Stimulated activated CD4-positive, alpha-beta T cell treated with anti-CD3 and anti-CD28 coated beads, Interleukin-4, amount 100 ng/mL, for 48 hours (primary cell): ENCODE data around the gene FRRS1L.
A peak's percentile ranks its signal among the peaks of the same experiment; 100 is the strongest.
"Not testable (repeated sequence)": the region's sequence is repeated elsewhere in the genome, so short reads cannot be mapped to it uniquely, and the experiment has no call there.

Experiments
- DNase-seq, 2 donors: peaks; one replicate each; pipeline ENCODE4 v3.0.0-alpha.2; 2020; ENCODE audit warnings: low read depth in 2 of 2

Gene FRRS1L

DNA sequence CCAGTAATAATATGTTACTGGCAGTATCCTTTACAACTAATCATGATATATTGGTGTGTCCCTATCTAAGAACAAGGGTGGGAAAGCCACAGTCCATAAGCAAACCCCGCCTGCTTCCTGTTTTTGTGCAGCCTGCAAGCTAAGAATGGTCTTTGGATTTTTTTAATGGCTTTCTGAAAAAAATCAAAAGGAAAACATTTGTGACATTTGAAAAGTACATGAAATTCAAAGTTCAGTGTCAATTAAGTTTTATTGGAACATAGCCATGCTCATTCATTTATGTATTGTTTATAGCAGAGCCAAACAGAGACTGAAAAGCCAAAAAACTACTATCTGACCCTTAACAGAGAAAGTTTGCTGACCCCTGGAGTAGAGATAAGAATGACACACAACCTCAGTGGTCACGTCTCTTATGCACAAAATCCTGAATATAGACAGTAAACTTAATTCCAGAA is 34.5 kb downstream of the FRRS1L start:
- DNase-seq = no peak

DNA sequence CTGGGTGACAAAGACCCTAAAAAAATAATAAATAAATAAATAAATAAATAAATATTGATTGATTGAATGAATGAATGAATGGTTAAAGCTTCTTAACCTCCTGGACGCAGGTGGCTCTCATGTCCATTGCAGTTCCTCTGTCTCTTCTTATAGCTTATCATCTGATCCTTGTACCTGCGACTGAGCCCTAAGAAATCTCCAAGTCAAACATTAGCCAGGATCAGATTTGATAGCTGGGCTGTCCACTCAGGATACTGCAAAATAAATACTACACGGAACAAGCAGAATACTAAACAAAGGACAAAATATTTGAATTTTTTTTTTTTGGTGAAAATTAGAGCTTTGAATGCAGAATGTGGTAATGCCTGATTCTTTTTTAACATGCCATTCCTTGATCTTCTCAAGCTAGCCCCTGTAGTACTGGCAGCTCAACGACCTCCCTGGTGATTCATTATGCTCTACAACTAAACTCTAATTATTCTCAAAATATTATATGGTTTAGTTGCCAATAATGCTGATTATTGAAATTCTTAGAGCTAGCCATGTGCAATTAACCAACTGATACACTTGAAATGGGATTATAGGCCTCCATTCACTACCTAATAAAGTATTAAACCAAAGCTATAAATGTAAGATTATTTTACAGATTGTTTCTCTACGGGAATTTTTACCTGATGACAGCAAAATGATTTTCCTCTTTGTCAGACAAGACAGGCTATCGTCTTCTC is 37.4 kb downstream of the FRRS1L start:
- no peak for DNase-seq

DNA sequence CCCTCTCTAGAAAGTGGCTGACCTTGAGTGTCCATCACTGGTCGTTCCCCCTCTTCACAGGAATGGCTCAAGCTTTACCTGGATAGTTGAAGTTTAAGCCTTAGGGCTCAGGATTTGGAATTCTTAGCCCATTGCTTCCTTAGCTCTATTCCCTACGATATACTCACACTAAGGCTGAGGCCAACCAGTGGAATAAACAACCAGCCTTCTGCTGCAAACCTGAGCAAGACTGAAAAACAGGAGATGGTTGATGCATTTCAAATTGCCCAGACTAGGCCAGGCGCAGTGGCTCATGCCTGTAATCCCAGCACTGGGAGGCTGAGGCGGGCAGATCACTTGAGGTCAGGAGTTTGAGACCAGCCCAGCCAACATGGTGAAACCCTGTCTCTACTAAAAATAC is 40.4 kb downstream of the FRRS1L start:
- DNase-seq = not testable (repeated sequence)

DNA sequence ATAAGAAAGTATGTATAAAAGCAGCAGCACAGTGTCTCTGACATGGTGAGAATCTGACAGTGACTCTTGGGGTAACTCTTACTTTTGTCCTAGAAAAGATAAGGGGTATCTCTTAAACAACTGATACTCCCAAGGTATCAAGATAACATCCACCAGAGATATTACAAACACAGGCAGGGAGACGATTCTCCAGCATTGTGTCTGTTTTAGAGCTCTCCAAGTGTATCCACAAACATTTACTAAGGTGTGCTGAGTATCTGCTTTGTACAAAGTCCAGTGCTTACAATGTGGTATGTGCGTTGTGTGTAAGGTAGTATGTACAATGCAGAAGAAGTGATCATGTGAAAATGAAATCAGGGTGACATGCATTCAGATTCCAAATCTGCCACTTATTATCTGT is 42.9 kb downstream of the FRRS1L start:
- no peak for DNase-seq

DNA sequence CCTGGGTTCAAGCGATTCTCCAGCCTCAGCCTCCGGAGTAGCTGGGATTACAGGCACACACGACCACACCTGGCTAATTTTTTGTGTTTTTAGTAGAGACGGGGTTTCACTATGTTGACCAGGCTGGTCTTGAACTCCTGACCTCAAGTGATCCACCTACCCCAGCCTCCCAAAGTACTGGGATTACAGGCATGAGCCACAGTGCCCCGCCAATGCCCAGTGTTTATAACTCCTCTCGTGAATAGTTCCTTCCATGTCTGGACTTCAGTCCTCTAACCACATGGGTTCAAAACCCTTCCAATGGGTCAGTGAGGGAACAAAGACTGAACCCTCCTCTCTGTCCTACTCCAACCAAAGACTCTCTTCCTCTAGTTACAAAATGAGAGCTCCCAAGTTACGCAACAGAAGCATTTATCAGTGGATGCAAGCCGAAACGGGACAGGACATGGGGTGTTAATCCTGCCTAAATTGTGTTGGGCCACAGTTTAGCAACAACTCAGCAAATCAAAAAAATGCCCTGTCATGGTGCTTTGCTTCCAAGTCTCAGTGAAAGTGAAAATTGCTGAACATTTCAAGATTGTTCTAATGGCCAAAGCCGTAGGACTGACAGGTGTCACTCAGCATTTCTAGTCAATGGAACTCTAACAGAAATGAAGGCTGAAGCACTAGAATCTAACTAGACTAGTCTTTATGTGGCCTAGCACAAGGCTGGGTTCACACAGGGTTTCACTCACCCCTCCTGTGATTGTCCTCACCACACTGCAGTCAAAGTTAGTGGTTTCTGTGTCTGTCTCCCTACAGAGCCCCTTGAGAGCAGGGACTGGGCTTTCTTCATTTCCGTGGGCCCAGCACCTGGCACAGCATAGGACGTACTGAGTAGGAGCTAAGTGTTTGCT is 44.1 kb downstream of the FRRS1L start:
- no peak for DNase-seq

DNA sequence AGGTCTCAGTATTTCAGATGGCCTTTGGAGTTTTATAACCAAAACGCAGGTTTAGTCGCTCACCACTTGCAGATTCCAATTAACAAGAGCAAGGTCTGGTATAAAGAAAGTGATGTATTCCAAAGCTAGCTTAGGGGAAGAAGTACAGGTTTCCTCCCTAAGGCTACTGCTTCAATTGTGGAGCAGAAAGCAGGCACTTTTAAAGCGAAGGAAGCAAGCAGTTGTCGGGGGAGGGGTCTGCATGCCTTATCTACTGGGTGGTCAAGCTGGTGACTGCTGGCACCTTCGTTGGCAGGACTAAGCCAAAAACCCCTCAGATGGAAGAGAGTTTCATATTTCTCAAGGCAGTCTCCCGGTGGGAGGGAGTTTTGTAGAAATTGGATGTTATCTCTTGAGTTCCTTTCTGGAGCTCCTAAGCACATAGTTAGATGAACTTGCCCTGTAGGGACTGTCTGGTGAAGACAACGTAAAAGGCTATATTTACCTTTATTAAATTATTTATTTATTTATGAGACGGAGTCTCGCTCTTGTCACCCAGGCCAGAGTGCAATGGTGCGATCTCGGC is 45.7 kb downstream of the FRRS1L start:
- no peak for DNase-seq

DNA sequence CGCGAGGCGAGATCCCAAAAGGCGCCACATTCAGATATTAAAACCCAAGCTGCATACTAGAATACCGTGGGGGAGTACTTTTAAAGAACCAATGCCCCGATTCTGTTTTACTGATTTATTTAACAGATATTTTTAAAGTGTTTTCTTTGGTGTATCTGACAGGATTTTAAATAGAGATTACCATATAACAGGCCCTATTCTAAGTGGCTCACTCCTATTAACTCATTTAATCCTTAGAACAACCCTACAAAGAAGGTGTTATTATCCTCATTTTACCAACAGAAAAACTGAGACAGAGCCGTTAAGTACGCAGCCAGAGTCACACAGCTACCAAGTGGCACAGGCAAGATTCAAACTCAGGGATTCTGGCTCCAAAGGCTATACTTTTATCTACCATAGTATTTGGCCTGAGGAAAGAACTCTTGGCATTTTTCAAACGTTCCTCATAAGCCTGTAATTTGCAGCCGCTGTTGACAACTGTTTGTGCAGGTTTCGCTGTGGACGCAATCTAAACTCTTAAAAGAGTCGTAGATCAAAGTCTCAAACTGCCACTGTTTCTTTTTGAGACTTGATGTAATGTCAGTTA is 46.8 kb downstream of the FRRS1L start:
- DNase-seq = no peak

DNA sequence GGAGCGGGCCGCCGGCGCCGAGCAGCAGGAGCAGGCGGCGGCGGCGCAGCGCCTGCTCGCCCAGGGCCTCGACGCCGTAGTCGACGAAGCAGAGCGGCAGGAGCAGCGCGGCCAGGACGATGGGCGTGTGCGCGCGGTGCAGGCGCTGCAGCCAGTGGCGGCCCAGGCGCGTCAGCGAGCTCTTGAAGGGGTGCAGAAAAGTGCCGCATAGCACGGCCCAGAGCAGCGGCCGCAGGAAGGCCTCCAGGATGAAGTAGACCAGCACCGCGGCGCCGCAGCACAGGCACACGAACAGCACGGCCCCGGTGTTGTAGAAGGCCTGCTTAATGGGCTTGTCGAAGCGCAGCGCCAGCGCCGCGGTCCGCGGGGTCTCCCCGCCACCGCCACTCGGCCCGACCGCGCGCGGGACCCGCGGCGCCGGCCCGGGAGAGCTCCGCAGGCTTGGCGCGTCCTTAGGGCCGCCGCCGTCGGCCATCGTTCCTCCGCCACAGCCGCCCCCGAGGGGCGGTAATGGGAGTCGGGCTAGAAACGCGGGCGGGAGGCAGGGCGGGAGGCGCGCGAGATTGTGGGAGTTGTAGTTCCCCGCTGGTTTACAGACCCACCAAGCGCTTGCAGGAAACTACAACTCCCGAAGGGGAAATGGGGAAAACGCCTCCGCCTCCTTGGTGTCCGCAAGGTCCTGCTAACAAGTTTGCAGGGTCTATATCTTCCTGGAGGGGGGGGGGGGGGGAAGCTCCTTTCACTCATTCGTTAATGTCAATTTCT is 47.4 kb downstream of the FRRS1L start, which contains the start of gene TMEM245:
Gene TMEM245, minus strand, starts transcription at position 509 of the 765 bp plus-strand sequence. Its CDS starts 34 bp downstream, at position 475.
- DNase-seq = peak; percentile 87 to 95

DNA sequence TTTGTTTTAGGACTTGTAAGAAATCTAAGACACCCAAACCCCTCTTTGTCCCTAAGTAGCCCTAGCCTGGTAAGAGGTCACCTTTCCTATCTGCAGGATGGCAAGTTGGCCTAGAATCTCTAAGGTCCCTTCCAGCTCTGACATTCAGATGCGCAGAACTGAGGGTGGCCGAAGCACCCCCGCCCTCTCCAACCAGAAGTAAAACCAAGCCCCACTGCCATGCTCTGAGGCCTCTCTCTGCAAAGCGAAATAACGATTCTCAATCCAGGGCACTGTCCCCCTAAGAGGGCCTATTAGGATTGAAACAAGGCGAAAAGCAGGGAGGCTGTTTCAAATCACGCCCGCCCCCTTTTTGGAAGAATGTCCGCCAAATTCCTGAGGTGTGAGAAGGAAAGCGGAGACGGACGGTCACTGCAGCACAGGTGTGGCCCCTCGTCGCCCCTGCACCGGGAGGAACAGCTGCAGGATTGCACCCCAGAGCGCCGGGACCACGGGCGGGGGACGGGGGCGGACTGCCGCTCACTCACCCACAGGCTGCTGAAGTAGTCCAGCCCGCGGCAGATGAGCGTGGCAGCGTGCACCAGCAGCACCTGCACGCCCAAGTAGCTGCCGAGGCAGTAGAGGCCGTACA is 48.1 kb downstream of the FRRS1L start:
- DNase-seq = no peak

DNA sequence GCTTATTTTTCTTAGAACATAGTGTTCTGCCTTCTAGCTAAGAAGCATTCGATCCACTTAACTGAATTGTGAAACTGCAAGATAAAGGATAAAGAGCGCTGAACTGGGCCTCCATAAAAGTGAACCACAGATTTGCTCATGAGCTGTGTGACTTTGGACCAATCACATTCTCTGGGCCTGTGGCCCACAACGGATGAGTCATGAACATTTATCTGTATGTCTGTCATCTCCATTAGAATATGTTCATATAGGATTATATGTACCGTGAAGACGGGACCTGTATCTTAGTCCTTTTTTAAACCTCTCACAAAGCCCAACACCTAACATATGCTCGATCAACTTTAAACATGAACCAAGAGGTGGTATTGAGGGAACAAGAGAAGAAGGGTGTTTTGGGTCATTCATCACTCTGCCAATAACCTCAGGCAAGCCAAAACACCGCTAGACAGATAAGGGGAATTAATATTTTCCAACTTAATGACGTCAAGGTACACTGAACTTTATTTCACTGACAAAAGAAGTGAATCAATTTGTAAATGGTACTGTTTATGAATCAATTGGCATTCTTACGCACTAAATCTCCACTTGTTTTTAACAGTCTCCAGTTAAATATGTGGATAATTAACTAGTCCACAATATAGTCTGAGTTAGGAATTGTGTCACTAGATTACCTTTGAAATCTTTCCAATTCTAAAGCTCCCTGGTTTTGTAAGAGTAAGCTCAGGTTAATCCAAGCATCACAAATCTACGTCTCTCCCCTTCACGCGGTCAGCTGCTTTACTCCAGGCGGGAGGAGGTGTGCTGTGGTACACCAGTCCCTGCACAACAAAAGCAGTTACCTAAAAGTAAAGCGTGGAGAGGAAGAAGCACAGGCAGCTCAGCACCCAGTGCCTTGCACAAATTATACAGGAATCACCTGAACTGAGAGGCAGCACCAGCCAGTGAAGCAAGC is 48.9 kb downstream of the FRRS1L start:
- peak in 1 of 2 donors; percentile 32 for DNase-seq

DNA sequence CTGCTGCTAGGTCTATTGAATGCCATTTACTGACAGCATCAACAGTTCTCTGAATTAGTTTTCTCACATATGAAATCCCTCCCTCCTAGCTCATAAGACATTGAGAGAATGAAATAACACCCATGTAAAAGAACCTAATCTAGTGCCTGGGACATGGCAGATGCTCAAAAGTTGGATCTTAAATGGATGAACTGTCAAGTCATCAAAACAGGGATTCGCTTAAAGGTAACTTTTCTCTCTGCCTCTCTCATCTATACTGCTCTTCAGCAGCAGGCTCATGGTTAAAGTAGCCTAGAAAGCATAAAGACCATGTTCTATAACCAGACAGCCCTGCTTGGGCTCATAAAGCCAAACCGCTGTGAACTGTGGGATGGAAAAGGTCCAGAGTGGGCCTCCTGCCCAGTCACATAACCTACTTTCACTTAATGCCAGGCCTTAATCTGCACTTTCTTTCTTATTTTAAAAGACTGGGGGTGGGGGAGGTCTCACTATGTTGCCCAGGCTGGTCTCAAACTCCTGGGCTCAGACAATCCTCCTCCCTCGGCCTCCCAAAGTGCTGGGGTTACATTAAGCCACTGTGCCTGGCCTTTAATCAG is 51.0 kb downstream of the FRRS1L start:
- DNase-seq = no peak

DNA sequence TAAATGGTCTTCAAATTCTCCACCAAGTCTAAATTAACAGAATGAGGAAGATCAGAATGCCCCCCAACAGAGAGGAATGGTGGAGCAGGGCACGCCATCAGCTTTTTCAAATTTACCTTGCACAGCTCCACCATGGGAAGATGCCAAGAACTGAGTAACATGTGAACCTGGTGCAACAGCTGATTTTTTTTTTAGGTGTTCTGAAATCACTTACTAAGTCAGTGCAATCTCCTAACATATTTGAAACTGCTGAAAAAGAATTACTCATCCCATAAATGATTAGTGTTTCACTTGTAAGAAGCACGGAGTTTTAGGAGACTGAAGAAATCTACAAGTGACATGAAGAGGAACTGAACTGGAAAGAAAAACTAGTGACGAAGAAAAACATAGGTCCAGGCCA is 52.4 kb downstream of the FRRS1L start:
- DNase-seq = no peak

DNA sequence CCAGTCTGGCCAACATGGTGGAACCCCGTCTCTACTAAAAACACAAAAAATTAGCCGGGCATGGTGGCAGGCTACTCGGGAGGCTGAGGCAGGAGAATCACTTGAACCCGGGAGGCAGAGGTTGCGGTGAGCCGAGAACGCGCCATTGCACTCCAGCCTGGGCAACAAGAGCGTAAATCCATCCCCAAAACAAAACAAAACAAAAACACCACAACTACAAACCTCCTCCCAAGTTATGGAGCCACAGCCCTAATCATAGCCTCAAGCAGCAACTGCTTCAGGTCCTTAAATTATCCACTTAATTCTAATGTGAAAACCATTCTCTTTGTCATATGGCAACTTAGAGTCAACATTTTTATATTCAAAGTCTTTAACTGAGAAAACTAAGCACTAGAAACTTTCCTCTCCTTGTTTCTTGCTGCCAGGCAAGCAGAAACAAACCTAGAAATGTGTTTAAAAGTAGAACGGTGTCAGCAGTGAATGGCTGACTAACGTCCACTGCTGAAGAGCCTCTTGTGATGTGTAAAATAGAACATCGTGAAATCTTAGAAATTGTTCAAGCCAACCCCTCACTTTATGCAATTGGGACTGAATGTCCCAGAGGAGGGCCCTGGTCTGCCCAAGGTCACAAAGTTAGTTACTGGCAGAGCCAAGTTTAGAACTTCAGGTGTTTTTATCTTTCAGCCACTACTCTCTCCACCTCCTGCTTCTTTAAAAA is 53.0 kb downstream of the FRRS1L start:
- DNase-seq = no peak

DNA sequence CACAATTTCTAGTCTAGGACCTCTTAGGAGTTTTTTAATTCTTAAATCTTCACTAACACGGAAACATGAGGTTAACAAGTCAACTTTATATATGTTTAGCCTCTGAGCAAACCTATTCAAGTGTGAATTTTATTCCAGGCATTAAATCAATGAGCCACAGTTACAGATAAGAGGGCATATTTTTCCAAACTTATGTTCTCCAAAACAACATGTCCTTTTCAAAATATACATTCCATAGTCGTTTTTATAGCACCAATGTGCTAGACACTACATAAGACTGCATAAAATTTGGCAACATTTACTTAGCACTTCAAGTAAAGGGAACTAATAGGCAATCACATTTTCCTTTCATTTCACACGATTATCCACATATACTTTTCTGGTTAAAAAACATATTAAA is 53.8 kb downstream of the FRRS1L start:
- no peak for DNase-seq

DNA sequence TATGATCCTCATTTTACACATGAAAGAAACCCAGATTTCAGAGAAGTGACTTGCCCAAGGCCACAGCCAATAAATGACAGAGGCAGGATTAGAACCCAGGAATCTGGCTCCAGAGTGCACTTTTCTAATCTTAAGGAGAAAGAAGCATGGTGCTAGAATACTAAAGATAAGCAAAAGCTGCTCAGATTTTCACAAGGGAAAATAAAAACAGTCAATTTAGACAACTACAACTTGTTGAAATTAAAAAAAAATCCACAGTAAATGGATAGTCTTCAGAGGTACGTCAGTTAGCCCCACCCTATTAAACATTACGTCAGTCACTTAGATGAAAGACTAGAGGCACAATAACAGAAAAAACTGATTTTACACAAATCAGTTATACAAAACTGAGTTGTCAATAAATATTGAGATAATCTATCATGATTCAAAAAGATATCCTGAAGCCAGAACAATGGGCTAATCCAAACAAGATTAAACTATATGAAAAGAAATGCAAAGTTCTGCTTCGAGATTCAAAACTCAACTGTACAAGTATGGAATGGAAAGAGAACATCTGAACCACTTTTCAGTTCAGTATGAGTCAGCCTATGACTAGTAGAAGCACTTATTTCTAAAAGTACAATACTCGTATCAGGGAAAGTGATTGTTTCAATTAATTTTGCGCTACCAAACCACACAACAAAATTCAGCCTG is 56.6 kb downstream of the FRRS1L start:
- DNase-seq = no peak

DNA sequence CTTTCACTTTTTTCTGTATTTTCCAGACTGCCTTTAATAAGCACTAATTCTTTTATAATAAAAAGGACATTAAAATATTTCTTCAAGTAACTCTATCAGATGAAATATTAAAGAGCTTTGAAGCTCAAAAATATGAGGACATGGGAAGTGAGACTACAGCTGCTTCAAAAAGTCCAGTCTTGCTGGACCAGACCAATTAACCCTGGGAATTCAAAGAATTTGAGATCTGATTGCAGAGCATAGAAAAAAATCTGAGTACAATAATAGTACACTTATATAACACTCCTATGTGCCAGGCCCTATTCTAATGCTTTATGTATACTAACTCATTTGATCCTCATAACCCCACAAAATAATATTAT is 57.1 kb downstream of the FRRS1L start:
- no peak for DNase-seq

DNA sequence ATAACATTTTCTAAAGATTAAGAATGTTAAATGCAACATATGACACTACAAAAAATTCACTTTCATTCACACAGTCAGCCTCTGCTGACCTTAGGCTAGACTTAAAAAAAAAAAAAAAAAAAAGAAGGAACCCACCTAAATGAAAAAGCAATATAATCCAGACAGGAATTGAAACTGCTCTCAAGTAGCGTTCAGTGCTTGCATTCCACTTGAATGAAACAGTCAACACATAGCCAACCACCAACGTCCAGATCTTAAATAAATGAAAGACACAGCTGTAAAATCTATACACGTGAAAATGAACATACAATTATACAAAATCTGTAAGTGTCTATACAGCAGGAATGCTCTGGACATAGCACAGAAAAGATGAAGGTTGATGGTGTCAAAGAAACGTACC is 58.7 kb downstream of the FRRS1L start:
- DNase-seq = no peak
